ENCODE data around the gene C14orf119. TPM values are rescaled to one million over a fixed set of nuclear protein-coding genes. Genes with fewer than 3 reads are reported as not detected.
A peak's percentile ranks its signal among the peaks of the same experiment; 100 is the strongest.

C14orf119 gene, protein sequence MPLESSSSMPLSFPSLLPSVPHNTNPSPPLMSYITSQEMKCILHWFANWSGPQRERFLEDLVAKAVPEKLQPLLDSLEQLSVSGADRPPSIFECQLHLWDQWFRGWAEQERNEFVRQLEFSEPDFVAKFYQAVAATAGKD
- total RNA-seq = 10 to 100 TPM; 30.2 to 43.9 (median 41.2) TPM
- 27.3 TPM for polyA plus RNA-seq
- long read RNA-seq, donor 1, transcript C14orf119-201 (2 exons, 3,660 nt) = major isoform, 46 of 59 reads
- long read RNA-seq, donor 1, partial matches to known transcripts = 0 of 59 reads
- long read RNA-seq, donor 1, other reads (novel, unspliced or antisense) = 13 of 59 reads
- long read RNA-seq, donor 2, transcript C14orf119-201 (2 exons, 3,660 nt) = major isoform, 42 of 47 reads
- long read RNA-seq, donor 2, partial matches to known transcripts = 0 of 47 reads
- long read RNA-seq, donor 2, other reads (novel, unspliced or antisense) = 5 of 47 reads
- long read RNA-seq, donor 3, transcript C14orf119-201 (2 exons, 3,660 nt) = major isoform, 87 of 100 reads
- long read RNA-seq, donor 3, partial matches to known transcripts = 4 of 100 reads
- long read RNA-seq, donor 3, other reads (novel, unspliced or antisense) = 9 of 100 reads
- long read RNA-seq, donor 4, transcript C14orf119-201 (2 exons, 3,660 nt) = major isoform, 23 of 26 reads
- long read RNA-seq, donor 4, partial matches to known transcripts = 0 of 26 reads
- long read RNA-seq, donor 4, other reads (novel, unspliced or antisense) = 3 of 26 reads

DNA sequence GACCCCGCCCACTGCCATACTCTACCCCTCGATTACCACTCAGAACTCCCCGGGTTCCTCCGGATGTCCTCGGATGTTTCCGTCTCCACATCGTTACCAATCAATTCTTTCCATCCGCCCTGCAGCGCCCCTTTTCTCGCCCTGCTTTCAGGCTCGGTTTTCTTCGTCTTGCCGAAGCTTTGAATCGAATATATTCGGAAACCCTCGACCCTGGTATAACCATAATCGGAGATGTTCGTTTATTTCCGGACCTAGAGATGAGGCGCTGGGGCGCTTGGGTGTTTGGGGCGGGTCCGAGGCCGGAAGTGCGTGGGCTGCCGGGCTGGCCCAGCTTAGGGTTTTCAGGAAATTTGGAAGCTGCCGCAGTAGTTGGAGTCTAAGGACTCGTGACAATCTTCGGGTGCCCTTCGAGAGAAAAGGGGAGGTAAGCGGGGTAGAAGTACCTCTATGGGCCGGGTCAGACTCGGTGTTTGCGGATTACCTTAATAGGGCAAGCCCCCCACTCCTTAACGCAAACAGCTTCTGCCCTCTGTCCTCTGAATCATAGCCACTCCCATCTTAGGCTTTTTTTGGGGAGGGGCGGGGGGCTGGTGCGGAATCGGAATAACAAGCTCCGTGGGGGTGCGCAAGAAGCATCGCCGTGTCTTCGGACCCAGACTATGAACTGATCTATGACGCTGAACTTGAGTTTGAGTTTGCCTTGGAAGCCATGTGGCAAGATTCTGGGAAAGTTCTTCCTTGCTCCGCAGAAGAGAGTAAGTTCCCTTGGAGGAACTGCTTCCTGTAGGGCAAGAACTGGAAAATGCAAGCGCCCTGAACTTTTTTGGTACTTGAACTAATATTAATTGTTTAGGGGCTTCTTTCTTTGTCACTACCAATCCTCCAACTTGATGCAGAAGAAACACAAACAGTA lies at the start of gene C14orf119:
C14orf119 (plus strand) TSS at position 310 of the 913 bp plus-strand sequence. CDS start 2,154 bp downstream, outside the sequence.
- H3K4me3 ChIP-seq (ENCODE audit: low read length) = peak within 1 kb of the TSS; percentile 98
- WGBS = under 1% methylated on average over 46 of the region's 46 CpGs
- H3K27ac ChIP-seq (ENCODE audit: low read length) = peak within 1 kb of the TSS; percentile 100
- H3K27me3 ChIP-seq (ENCODE audit: control insufficient read depth, insufficient read depth) = no peaks in the 10 kb centered on the region
- peak; percentile 100 for DNase-seq
- intact Hi-C loops (cut with DNase I) = no loop called here
- ATAC-seq = peak; percentile 95 to 96
- H3K4me1 ChIP-seq (ENCODE audit: control insufficient read depth, insufficient read depth, low read length) = peaks cover 2% of the 10 kb centered on the region
- H3K9me3 ChIP-seq (ENCODE audit: control insufficient read depth, low read length) = no peaks in the 10 kb centered on the region

DNA sequence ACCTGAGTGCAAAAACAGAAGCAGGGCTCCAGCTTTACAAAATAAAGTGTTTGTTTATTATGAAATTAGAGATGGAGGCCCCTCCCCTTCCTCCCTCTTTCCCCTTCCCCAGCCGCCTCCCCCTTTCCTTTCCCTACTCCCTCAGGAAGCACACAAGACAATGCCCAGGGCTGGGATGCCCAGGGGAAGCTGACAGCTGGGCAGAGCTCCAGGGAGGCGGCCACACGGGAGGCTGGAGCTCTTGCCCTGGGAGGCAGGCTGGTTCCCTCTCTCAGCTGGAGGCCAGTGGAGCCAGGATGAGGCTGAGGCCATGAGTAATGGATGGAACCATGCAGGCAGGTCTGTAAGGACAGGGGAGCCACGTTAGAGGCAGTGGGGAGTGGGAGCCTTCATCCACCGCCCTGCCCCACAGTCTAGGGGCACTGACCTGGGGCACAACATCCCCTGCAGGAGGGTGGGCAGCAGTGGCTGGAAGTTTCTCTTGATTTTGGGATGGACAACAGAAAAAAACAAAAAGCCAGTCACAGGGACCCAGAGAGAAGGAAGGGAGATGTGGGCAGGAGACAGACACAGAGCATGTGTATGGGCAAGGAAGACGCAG lies 48.2 kb upstream of the C14orf119 start:
- H3K9me3 ChIP-seq (ENCODE audit: control insufficient read depth, low read length) = no peaks in the 10 kb centered on the region
- H3K27me3 ChIP-seq (ENCODE audit: control insufficient read depth, insufficient read depth) = no peaks in the 10 kb centered on the region
- no peak overlapping the region for H3K4me3 ChIP-seq (ENCODE audit: low read length)
- 57% methylated on average over 6 of the region's 6 CpGs for WGBS
- DNase-seq (peak in 2 of 3 donors; percentile 69 to 75), ATAC-seq (peak; percentile 32 to 45)
- intact Hi-C loops (cut with DNase I) = no loop called here
- peak overlapping the region; percentile 16 for H3K27ac ChIP-seq (ENCODE audit: low read length)
- peaks cover 4% of the 10 kb centered on the region for H3K4me1 ChIP-seq (ENCODE audit: control insufficient read depth, insufficient read depth, low read length)

DNA sequence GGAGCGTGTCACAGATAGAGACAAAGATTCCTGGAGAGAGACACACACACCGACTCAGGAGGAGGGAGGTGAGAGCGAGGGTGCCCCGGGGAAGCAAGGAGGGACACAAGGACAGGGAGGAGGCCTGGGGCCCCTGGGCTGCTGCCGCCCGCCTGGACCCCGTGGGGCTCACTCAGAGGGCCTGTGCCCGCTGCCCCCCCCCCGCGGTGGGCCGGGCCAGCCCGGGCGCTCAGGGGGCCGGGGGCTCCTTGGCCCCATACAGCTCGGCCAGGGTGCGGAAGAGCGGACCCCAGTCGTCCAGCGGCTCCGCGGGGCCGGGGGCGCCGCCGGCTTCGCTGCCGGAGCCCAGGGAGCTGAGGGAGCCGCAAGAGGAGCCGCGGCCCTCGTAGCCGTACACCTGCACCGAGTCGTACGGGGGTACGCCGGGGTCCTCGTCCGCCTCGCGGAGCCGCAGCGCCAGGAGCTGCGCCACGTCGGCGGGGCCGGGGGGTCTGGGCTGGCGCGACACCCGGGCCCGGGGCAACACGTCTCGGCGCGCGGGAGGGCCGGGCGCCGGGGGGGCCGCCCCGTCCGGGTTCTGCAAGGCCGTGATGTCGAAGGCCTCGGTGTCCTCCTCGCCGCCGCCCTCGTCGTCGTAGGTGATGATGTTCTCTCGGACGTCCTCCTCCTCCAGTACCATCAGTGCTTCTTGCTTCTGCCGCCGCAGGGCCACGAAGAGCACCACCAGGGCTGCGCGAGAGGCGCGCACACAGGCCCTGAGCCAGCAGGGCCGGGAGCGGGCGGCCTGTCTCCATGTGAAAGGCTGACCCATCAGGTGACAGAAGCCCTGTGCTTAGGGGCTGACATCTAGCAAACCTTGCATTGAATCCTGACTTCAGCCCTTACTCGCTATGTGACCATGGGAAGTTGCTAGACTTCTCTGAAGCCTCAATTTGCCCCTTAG lies 47.3 kb upstream of the C14orf119 start:
- DNase-seq (no peak), ATAC-seq (no peak)
- Histone ChIP-seq H3K27me3 (ENCODE audit: control insufficient read depth, insufficient read depth) (no peaks in the 10 kb centered on the region), H3K4me1 (ENCODE audit: control insufficient read depth, insufficient read depth, low read length) (peaks cover 4% of the 10 kb centered on the region), H3K27ac (ENCODE audit: low read length) (peak overlapping the region; percentile 16), H3K4me3 (ENCODE audit: low read length) (no peak overlapping the region), H3K9me3 (ENCODE audit: control insufficient read depth, low read length) (no peaks in the 10 kb centered on the region)
- WGBS = 67% methylated on average over 85 of the region's 85 CpGs
- intact Hi-C loops (cut with DNase I) = no loop called here

DNA sequence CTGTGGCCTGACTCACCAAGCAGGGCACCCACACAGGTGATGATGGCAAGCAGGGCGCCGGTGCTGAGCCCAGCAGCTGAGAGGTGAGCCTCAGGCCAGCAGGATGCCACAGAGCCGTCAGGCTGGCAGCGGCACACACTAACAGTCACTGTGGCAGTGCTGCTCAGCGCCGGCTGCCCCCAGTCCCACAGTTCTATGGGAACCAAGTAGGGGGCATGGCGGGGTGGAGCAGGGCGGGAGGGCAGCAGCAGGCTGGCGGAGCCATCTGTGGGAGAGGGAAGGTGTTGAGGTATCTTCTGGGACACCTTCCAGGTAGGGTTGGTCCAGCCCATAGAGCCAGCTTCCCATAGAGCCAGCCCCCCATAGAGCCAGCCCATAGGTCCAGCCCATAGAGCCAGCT lies 46.3 kb upstream of the C14orf119 start:
- no peak for ATAC-seq
- DNase-seq = no peak
- no peaks in the 10 kb centered on the region for H3K9me3 ChIP-seq (ENCODE audit: control insufficient read depth, low read length)
- H3K4me3 ChIP-seq (ENCODE audit: low read length) = no peak overlapping the region
- H3K27me3 ChIP-seq (ENCODE audit: control insufficient read depth, insufficient read depth) = no peaks in the 10 kb centered on the region
- H3K27ac ChIP-seq (ENCODE audit: low read length) = no peak overlapping the region
- intact Hi-C loops (cut with DNase I) = no loop called here
- H3K4me1 ChIP-seq (ENCODE audit: control insufficient read depth, insufficient read depth, low read length) = peaks cover 4% of the 10 kb centered on the region
- 98% methylated on average over 9 of the region's 9 CpGs for WGBS

DNA sequence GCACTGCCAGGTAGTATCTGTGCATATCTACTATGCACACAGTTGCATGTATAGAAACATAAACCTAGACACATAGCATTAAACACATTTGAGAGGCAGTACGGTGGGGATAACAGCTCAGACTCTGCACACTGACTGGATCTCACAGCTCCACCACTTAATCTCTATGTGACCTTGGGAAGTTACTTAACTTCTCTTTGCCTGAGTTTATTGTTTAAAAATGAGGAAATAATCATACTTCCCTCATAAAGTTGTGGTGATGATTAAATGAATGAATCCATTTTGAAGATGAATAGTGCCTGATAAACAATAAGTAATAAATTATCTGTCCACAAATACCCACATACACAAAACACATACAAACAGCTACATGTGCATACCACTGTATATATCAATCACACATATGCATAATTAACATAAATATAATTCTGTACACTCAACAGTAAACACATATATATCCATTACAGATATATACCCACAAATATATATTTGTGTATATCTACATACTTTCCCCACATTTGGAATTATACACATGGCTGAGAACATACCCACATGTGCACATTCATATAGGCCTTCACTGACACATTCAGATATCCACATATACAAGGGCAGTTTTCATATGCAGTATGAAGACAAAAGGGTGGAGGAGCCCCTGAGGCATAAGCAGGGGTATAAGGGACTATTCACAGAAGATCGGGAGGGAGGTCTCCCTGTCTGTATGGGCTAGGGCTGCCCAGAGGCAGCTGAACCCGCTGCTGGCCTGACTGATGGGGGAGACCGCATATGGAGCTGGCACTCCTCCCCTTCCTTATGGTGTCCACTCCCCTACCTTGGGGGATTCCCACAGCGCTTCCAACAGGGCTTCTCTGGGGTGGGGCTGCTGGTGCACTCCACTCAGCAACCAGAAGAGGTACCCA lies 43.9 kb upstream of the C14orf119 start:
- DNase-seq (no peak), ATAC-seq (no peak)
- no peak overlapping the region for H3K4me3 ChIP-seq (ENCODE audit: low read length)
- intact Hi-C loops (cut with DNase I) = loop anchor here in 1 of 4 donors (5.0 kb wide), 1 partner anchor 64 kb away; no protein-coding TSS in a partner anchor
- H3K9me3 ChIP-seq (ENCODE audit: control insufficient read depth, low read length) = no peaks in the 10 kb centered on the region
- no peak overlapping the region for H3K27ac ChIP-seq (ENCODE audit: low read length)
- no peaks in the 10 kb centered on the region for H3K27me3 ChIP-seq (ENCODE audit: control insufficient read depth, insufficient read depth)
- no peaks in the 10 kb centered on the region for H3K4me1 ChIP-seq (ENCODE audit: control insufficient read depth, insufficient read depth, low read length)
- 77% methylated on average over 5 of the region's 5 CpGs for WGBS

DNA sequence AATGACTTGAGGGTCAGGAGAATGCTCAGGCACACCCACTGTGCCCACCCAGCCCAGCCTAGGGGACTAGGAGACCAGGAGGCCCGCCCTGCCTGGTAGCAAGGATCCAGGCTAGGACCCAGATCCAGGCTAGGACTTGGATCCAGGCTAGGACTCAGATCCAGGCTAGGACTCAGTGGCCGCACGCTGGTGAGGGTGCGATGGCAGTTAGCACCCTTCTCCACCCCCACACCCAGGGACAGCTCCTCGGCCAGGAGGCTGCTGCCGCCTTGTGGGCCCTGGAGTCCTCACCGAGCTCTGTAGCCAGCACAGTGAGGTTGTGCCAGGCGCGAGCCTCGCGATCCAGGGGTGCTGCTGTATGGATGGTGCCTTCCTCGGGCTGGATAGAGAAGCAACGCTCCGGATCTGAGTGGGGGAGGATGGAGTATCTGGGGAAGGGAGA lies 43.1 kb upstream of the C14orf119 start:
- ATAC-seq (peak in 1 of 2 donors; percentile 12), DNase-seq (peak in 1 of 3 donors; percentile 57)
- Histone ChIP-seq H3K27ac (ENCODE audit: low read length) (no peak overlapping the region), H3K27me3 (ENCODE audit: control insufficient read depth, insufficient read depth) (no peaks in the 10 kb centered on the region), H3K4me3 (ENCODE audit: low read length) (no peak overlapping the region), H3K9me3 (ENCODE audit: control insufficient read depth, low read length) (no peaks in the 10 kb centered on the region), H3K4me1 (ENCODE audit: control insufficient read depth, insufficient read depth, low read length) (no peaks in the 10 kb centered on the region)
- intact Hi-C loops (cut with DNase I) = loop anchor here in 1 of 4 donors (5.0 kb wide), 1 partner anchor 65 kb away; no protein-coding TSS in a partner anchor
- 58% methylated on average over 14 of the region's 14 CpGs for WGBS

DNA sequence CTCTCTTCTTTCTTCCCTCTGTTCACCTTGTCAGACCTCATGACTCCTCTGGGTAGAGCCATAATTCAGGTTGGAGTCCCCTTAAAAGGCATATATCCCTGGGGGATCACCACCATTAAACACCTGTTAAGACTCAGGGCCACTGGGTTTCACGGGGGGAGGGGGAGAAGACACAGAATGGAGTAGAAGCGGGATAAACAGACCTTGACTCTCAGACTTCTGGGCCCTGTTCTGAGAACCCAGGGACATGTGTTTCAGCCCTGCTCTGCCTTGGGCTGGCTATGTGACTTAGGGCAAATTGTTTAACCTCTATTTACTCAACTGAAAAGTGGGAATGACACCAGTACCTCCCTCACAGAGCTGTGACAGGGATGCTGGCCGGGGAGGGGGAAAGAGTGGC lies 42.6 kb upstream of the C14orf119 start:
- intact Hi-C loops (cut with DNase I) = loop anchor here in 1 of 4 donors (5.0 kb wide), 1 partner anchor 65 kb away; no protein-coding TSS in a partner anchor

DNA sequence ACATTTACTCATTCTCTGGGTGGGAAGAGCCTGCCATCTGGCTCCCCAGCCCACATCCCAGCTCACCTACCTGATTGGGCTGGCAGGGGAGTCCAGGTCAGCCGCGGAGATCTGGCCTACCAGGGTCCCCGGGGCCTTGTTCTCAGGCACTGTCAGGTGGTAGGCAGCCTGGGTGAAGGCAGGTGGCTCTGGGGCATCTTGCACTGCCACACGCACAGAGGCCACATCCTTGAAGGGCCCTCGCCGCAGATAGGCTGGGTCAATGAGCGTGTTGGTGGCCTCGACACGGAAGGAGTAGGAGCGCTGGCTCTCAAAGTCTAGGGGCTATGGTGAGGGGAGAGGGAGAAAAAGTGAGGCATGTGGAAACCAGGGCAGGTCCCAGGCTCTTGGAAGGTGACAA lies 41.9 kb upstream of the C14orf119 start:
- Histone ChIP-seq H3K9me3 (ENCODE audit: control insufficient read depth, low read length) (no peaks in the 10 kb centered on the region), H3K27ac (ENCODE audit: low read length) (no peak overlapping the region), H3K4me1 (ENCODE audit: control insufficient read depth, insufficient read depth, low read length) (no peaks in the 10 kb centered on the region), H3K27me3 (ENCODE audit: control insufficient read depth, insufficient read depth) (no peaks in the 10 kb centered on the region), H3K4me3 (ENCODE audit: low read length) (no peak overlapping the region)
- DNase-seq = no peak
- intact Hi-C loops (cut with DNase I) = loop anchor here in 1 of 4 donors (5.0 kb wide), 1 partner anchor 66 kb away; no protein-coding TSS in a partner anchor
- 96% methylated on average over 10 of the region's 10 CpGs for WGBS
- ATAC-seq = no peak

More for the DNA sequence above, 42.6 kb upstream of the C14orf119 start:
- ATAC-seq (no peak), DNase-seq (no peak)
- 80% methylated on average over 3 of the region's 3 CpGs for WGBS
- H3K4me1 ChIP-seq (ENCODE audit: control insufficient read depth, insufficient read depth, low read length) = no peaks in the 10 kb centered on the region
- H3K4me3 ChIP-seq (ENCODE audit: low read length) = no peak overlapping the region
- no peaks in the 10 kb centered on the region for H3K9me3 ChIP-seq (ENCODE audit: control insufficient read depth, low read length)
- H3K27ac ChIP-seq (ENCODE audit: low read length) = no peak overlapping the region
- no peaks in the 10 kb centered on the region for H3K27me3 ChIP-seq (ENCODE audit: control insufficient read depth, insufficient read depth)

Measured in right cardiac atrium (tissue), 5 donors.